HCT116 (cell line): ENCODE results near the gene C1orf146. TPM values are rescaled to one million over a fixed set of nuclear protein-coding genes. Genes with fewer than 3 reads are reported as not detected.
A peak's percentile ranks its signal among the peaks of the same experiment; 100 is the strongest.
"Not testable (repeated sequence)": the region's sequence is repeated elsewhere in the genome, so short reads cannot be mapped to it uniquely, and the experiment has no call there.

ENCODE experiments used
- ATAC-seq: fragments of 200-7000 bp; cut with Tn5 transposase; 2 replicates; pipeline ENCODE4 v1.9.1; 2020; ENCODE audit warnings: mild to moderate bottlenecking, moderate library complexity
- BruUV-seq: library from RNA; stranded (reverse); fragments of 400-500 nt; replicated peaks from 2 replicates; lab custom pipeline; 2021; lab: Mats Ljungman, UMichigan
- CTCF ChIA-PET: fragments of 300-600 bp; sonication (Branson Sonifier 250); formaldehyde crosslinking; loops from one replicate; lab custom pipeline; 2021; ENCODE audit warnings: antibody characterized with exemption; lab: Charles Lee
- POLR2A ChIA-PET: fragments of 300-600, 350-600 bp; sonication (Branson Sonifier 250); formaldehyde crosslinking; loops from one replicate; lab custom pipeline; 2021; ENCODE audit warnings: antibody characterized with exemption; lab: Charles Lee
- RAD21 ChIA-PET, 2 experiments: fragments of 300-600 bp; sonication (Branson Sonifier 250); formaldehyde crosslinking; loops; one replicate each; lab custom pipeline; 2023; ENCODE audit warnings: low total read pairs in 2 of 2; ENCODE audit not compliant: uncharacterized antibody in 2 of 2, unreplicated experiment in 2 of 2, low non-redundant PET in 1 of 2; lab: Charles Lee
- DNase-seq: peaks from one replicate; pipeline ENCODE4 v3.0.0-alpha.2; 2010; ENCODE audit warnings: low read depth, low spot score
- H2AFZ ChIP-seq: fragments of 200-600 bp; shearing (Covaris generic), sonication (generic); 2 replicates; pipeline ENCODE4 v1.6.1; 2017; ENCODE audit warnings: low read depth, mixed run types, mixed read lengths, antibody characterized with exemption, low read length; ENCODE audit not compliant: poor library complexity, severe bottlenecking
- H3K27ac ChIP-seq: 2 replicates; pipeline ENCODE4 v1.5.1; 2012; ENCODE audit warnings: low read depth, low read length
- H3K27me3 ChIP-seq: fragments of 200-600 bp; sonication (generic); 2 replicates; pipeline ENCODE4 v1.6.1; 2016; ENCODE audit warnings: mixed run types, low read length, mixed read lengths; ENCODE audit not compliant: insufficient read depth
- H3K36me3 ChIP-seq, 2 experiments: fragments of 200-500 bp in 1 of 2; fragments of 200-600 bp in 1 of 2; sonication (Bioruptor generic) in 1 of 2; sonication (generic) in 1 of 2; 2 replicates each; pipeline versions ENCODE4 v1.5.1 to v1.6.1; 2014 to 2016; ENCODE audit warnings: low read length in 2 of 2, inconsistent platforms in 1 of 2, mixed read lengths in 1 of 2, mixed run types in 1 of 2; ENCODE audit not compliant: insufficient read depth in 2 of 2, control insufficient read depth in 1 of 2
- H3K4me1 ChIP-seq, 2 experiments: fragments of 200-600 bp in 1 of 2; sonication (generic) in 1 of 2; 2 replicates each; pipeline versions ENCODE4 v1.5.1 to v1.6.1; 2012 to 2017; ENCODE audit warnings: low read length in 2 of 2, inconsistent platforms in 1 of 2, mild to moderate bottlenecking in 1 of 2, mixed read lengths in 1 of 2, mixed run types in 1 of 2, moderate library complexity in 1 of 2; ENCODE audit not compliant: insufficient read depth in 2 of 2, control insufficient read depth in 1 of 2
- H3K4me2 ChIP-seq: fragments of 200-600 bp; sonication (generic); 2 replicates; pipeline ENCODE4 v1.6.1; 2017; ENCODE audit warnings: mixed run types, low read length, mixed read lengths
- H3K4me3 ChIP-seq, 2 experiments: fragments of 200-600 bp in 1 of 2; sonication (generic) in 1 of 2; replicated peaks in 1 of 2; 2 replicates each; pipeline ENCODE4 v1.5.1; 2011 to 2016; ENCODE audit warnings: low read length in 2 of 2, control low read depth in 1 of 2, low read depth in 1 of 2, mild to moderate bottlenecking in 1 of 2, mixed read lengths in 1 of 2, mixed run types in 1 of 2
- H3K79me2 ChIP-seq: fragments of 200-600 bp; sonication (generic); 2 replicates; pipeline ENCODE4 v1.6.1; 2017; ENCODE audit warnings: mild to moderate bottlenecking, mixed run types, low read length, moderate library complexity, mixed read lengths; ENCODE audit not compliant: insufficient read depth
- H3K9ac ChIP-seq: fragments of 200-600 bp; sonication (generic); 2 replicates; pipeline ENCODE4 v1.6.1; 2016; ENCODE audit warnings: low read length, mixed read lengths
- H3K9me2 ChIP-seq: fragments of 200-600 bp; sonication (generic), shearing (Covaris generic); 2 replicates; pipeline ENCODE4 v1.6.1; 2017; ENCODE audit warnings: mixed run types, mild to moderate bottlenecking, moderate library complexity; ENCODE audit not compliant: insufficient read depth
- H3K9me3 ChIP-seq, 2 experiments: fragments of 200-500 bp in 1 of 2; fragments of 200-600 bp in 1 of 2; sonication (Bioruptor generic) in 1 of 2; sonication (generic) in 1 of 2; 2 replicates each; pipeline ENCODE4 v1.6.1; 2014 to 2017; ENCODE audit warnings: low read length in 2 of 2, mixed read lengths in 2 of 2, inconsistent platforms in 1 of 2, low read depth in 1 of 2, mild to moderate bottlenecking in 1 of 2, mixed run types in 1 of 2, moderate library complexity in 1 of 2; ENCODE audit not compliant: control insufficient read depth in 1 of 2, insufficient read depth in 1 of 2
- H4K20me1 ChIP-seq: fragments of 200-600 bp; sonication (generic), shearing (Covaris generic); 2 replicates; pipeline ENCODE4 v1.6.1; 2017; ENCODE audit warnings: mixed run types, mild to moderate bottlenecking, moderate library complexity; ENCODE audit not compliant: insufficient read depth
- CEBPB ChIP-seq: IDR thresholded peaks from 2 replicates; pipeline ENCODE4 v1.6.1; 2012; ENCODE audit warnings: low read depth
- RAD21 ChIP-seq: IDR thresholded peaks from 2 replicates; pipeline ENCODE4 v1.6.1; 2012; ENCODE audit warnings: low read depth, mild to moderate bottlenecking
- SP1 ChIP-seq: IDR thresholded peaks from 2 replicates; pipeline ENCODE4 v1.6.1; 2012; ENCODE audit warnings: low read depth
- SRF ChIP-seq: IDR thresholded peaks from 2 replicates; pipeline ENCODE4 v1.6.1; 2012; ENCODE audit warnings: low read depth
- ZFX ChIP-seq: fragments of 450-650 bp; IDR thresholded peaks from 2 replicates; pipeline ENCODE4 v1.6.1; 2017
- intact Hi-C: fragments of 100-400 bp; cut with micrococcal nuclease; formaldehyde crosslinking; loops from 2 replicates; pipeline ENCODE4 v1.10.0; 2022
- total RNA-seq: library from RNA; stranded (reverse); gene quantifications from one replicate; pipeline ENCODE4 v1.2.1, GENCODE V29; 2021; ENCODE audit not compliant: unreplicated experiment
- TF ChIP-seq, protein P1 (sequence below), 3 experiments: fragments of 200-600 bp in 1 of 3; sonication (generic) in 1 of 3; IDR thresholded peaks in 2 of 3; conservative IDR thresholded peaks in 1 of 3; 2 replicates each; pipeline ENCODE4 v1.5.1; 2012 to 2017; ENCODE audit warnings: low read depth in 2 of 3, low read length in 2 of 3, antibody characterized with exemption in 1 of 3, borderline replicate concordance in 1 of 3, control low read depth in 1 of 3, mild to moderate bottlenecking in 1 of 3, mixed read lengths in 1 of 3, mixed run types in 1 of 3, moderate library complexity in 1 of 3; ENCODE audit not compliant: insufficient read depth in 1 of 3

Gene C1orf146
- total RNA-seq, 1 experiment from 2014 or later: not detected

- BruUV-seq, H3K36me3 ChIP-seq: not testable (repeated sequence)
These were observed 63.7 kb downstream of the C1orf146 start for GRCh38 chr1:92281411-92281810.

DNA sequence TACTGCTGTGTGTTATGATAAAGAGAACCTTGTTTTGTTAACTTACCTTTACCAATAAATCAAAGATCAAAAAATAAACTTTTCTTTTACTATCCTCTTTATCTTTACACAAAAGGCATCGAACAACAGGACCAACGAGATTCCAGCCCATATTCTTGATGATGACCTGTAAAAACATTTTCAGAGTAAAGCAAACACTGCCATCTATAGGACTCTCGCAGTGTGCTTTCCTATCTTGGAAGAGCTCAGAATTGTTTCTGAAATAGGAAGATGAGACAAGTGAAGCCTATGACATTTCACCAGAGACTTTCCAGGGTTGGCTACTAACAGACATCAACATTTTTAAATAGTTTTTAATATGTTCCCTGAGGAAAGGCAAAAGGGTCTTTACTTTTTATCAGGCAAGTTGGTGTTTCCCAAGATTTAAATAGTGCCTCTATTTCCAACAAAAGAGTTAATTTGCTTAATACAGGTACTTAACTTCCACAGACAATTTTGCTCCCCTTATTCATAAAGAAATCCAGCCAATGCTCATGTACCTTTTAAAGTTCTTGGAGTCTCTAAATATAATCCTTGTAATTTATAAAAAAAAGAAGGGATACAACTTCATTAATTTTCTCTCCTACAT lies 73.8 kb downstream of the C1orf146 start:
- H3K36me3 ChIP-seq: peaks cover 4 to 11% of the 10 kb centered on the region in 2 experiments; a peak in 3 of 4 replicates

More at GRCh38 chr1:92281411-92281810, 63.7 kb downstream of the C1orf146 start:
- H3K4me2 ChIP-seq, H3K27ac ChIP-seq, ATAC-seq, H3K9ac ChIP-seq, DNase-seq, H3K4me1 ChIP-seq, H2AFZ ChIP-seq, H3K4me3 ChIP-seq, intact Hi-C loops, H4K20me1 ChIP-seq, CTCF ChIA-PET, H3K9me3 ChIP-seq, H3K9me2 ChIP-seq, RAD21 ChIA-PET, POLR2A ChIA-PET, H3K79me2 ChIP-seq, H3K27me3 ChIP-seq: not testable (repeated sequence)

More for the DNA sequence above, 73.8 kb downstream of the C1orf146 start:
- POLR2A ChIA-PET: no interaction called here
- RAD21 ChIA-PET: interaction anchor here (1.0 to 1.5 kb wide), 4 partner anchors 261 to 298 kb away, joined by 3 to 8 read pairs (median 4); no protein-coding TSS in a partner anchor
- no TSS peak for BruUV-seq
- TF ChIP-seq, protein P1, sequence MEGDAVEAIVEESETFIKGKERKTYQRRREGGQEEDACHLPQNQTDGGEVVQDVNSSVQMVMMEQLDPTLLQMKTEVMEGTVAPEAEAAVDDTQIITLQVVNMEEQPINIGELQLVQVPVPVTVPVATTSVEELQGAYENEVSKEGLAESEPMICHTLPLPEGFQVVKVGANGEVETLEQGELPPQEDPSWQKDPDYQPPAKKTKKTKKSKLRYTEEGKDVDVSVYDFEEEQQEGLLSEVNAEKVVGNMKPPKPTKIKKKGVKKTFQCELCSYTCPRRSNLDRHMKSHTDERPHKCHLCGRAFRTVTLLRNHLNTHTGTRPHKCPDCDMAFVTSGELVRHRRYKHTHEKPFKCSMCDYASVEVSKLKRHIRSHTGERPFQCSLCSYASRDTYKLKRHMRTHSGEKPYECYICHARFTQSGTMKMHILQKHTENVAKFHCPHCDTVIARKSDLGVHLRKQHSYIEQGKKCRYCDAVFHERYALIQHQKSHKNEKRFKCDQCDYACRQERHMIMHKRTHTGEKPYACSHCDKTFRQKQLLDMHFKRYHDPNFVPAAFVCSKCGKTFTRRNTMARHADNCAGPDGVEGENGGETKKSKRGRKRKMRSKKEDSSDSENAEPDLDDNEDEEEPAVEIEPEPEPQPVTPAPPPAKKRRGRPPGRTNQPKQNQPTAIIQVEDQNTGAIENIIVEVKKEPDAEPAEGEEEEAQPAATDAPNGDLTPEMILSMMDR (IDR thresholded peaks at IDR 0.05 in 2 of 3, conservative IDR thresholded peaks at IDR 0.05 in 1 of 3; ENCODE audit: borderline replicate concordance in 1 of 3, insufficient read depth in 1 of 3, low read depth in 2 of 3, low read length in 2 of 3): peak; percentile 67 to 79 (median 69); a peak in 5 of 6 replicates
- no peak for TF ChIP-seq SP1
- TF ChIP-seq SRF: no peak
- no peak for TF ChIP-seq CEBPB
- peak; percentile 85 for TF ChIP-seq RAD21
- no peak for TF ChIP-seq ZFX
- TF ChIP-seq, all 23 proteins: peak for 2
- intact Hi-C loops: loop anchor here (1.0 to 10.0 kb wide), 4 partner anchors 294 to 1007 kb away; no protein-coding TSS in a partner anchor
- Histone ChIP-seq H3K27me3 (no peaks in the 10 kb centered on the region), H3K27ac (no peak overlapping the region), H3K9ac (no peak overlapping the region), H4K20me1 (no peaks in the 10 kb centered on the region), H3K4me2 (no peak overlapping the region), H3K9me3 (no peaks in the 10 kb centered on the region), H3K4me3 (no peak overlapping the region), H2AFZ (no peak overlapping the region), H3K4me1 (no peaks in the 10 kb centered on the region), H3K9me2 (no peaks in the 10 kb centered on the region), H3K79me2 (no peaks in the 10 kb centered on the region)
- DNase-seq (peak; percentile 52), ATAC-seq (peak; percentile 70)
- CTCF ChIA-PET: interaction anchor here (0.5 to 2.5 kb wide), 25 partner anchors 9 to 885 kb away, joined by 3 to 86 read pairs (median 5); partner anchors contain the start of genes GLMN and RPAP2

Other genes with a start within 250 kb of the C1orf146 start
- 2.6 TPM for gene EPHX4, start 187.9 kb upstream of the C1orf146 start, total RNA-seq
- gene SETSIP, start 142.5 kb upstream of the C1orf146 start, total RNA-seq: 0.27 TPM
- 2.8 TPM for gene BTBD8, start 137.6 kb upstream of the C1orf146 start, total RNA-seq
- gene GLMN, start 81.1 kb downstream of the C1orf146 start, total RNA-seq: 10.9 TPM
- gene RPAP2, start 81.1 kb downstream of the C1orf146 start, total RNA-seq: 28.1 TPM